Measurements from ENCODE around the gene NR6A1. TPM values are rescaled to one million over a fixed set of nuclear protein-coding genes. Genes with fewer than 3 reads are reported as not detected.

Gene NR6A1
- total and polyA plus RNA-seq, 5 donors = 0.57 to 1.9 (median 0.91) TPM

GRCh38 chr9:124490004-124490403, 281.1 kb downstream of the NR6A1 start:
- 84% methylated on average over 2 of the region's 2 CpGs for WGBS
- Histone ChIP-seq H3K4me1 (ENCODE audit: control insufficient read depth, insufficient read depth, low read length) (no peaks in the 10 kb centered on the region), H3K4me3 (ENCODE audit: low read length) (no peak overlapping the region), H3K27me3 (ENCODE audit: control insufficient read depth, insufficient read depth) (no peaks in the 10 kb centered on the region), H3K27ac (ENCODE audit: low read length) (no peak overlapping the region), H3K9me3 (ENCODE audit: control insufficient read depth, low read length) (no peaks in the 10 kb centered on the region)
- ATAC-seq (no peak), DNase-seq (no peak)
- intact Hi-C loops (cut with DNase I) = no loop called here

DNA sequence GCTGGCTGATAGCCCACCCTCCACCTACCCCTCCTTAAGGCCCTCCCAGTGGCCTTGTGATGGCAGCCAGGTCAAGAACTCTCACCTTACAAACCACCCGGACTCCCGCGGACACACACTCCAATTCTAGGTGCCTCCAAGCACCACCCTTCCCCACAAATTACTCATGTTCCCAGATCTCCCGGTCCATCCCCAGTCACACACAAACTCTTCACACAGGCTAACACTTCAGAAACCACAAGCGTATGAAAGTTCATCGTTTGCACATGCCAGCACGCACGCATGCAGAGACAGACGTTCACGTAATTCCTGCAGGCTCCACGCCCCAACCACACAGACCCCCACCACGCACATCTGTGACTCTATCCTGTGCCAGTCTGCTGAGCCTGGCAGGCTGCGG, 281.9 kb downstream of the NR6A1 start:
- DNase-seq = no peak
- Histone ChIP-seq H3K4me1 (ENCODE audit: control insufficient read depth, insufficient read depth, low read length) (no peaks in the 10 kb centered on the region), H3K9me3 (ENCODE audit: control insufficient read depth, low read length) (no peaks in the 10 kb centered on the region), H3K27ac (ENCODE audit: low read length) (no peak overlapping the region), H3K4me3 (ENCODE audit: low read length) (no peak overlapping the region), H3K27me3 (ENCODE audit: control insufficient read depth, insufficient read depth) (no peaks in the 10 kb centered on the region)
- WGBS = 71% methylated on average over 13 of the region's 13 CpGs
- intact Hi-C loops (cut with DNase I) = no loop called here
- no peak for ATAC-seq

DNA sequence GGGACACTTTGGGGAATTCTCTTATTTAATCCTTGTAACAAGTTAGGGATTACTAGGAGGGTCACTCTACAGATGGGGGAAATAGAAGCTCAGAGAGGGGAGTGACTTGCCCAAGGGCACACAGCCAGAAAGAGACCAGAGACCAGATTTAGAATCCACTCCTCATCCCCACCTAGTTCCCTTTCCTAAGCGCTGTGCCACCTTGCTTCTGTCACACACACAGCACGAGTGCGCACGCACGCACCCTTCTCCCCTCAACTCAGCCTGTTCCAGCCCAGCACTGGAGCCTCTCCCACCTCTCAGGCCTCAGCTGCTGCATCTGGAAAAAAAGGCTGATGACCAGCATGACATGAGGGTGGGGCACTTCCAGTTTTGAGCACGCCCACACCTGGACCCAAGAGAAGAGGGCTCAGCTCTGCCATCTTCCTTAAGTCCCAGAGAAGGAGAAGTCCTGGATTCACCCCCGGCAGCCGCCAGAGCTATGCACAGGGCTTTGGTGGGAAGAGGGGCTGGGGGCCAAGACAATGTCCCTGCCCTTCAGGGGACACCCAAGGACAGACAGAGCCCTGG, 282.4 kb downstream of the NR6A1 start:
- no peak overlapping the region for H3K27ac ChIP-seq (ENCODE audit: low read length)
- no peaks in the 10 kb centered on the region for H3K9me3 ChIP-seq (ENCODE audit: control insufficient read depth, low read length)
- intact Hi-C loops (cut with DNase I) = no loop called here
- no peaks in the 10 kb centered on the region for H3K27me3 ChIP-seq (ENCODE audit: control insufficient read depth, insufficient read depth)
- WGBS = 88% methylated on average over 8 of the region's 8 CpGs
- ATAC-seq (no peak), DNase-seq (no peak)
- H3K4me3 ChIP-seq (ENCODE audit: low read length) = no peak overlapping the region
- no peaks in the 10 kb centered on the region for H3K4me1 ChIP-seq (ENCODE audit: control insufficient read depth, insufficient read depth, low read length)

DNA sequence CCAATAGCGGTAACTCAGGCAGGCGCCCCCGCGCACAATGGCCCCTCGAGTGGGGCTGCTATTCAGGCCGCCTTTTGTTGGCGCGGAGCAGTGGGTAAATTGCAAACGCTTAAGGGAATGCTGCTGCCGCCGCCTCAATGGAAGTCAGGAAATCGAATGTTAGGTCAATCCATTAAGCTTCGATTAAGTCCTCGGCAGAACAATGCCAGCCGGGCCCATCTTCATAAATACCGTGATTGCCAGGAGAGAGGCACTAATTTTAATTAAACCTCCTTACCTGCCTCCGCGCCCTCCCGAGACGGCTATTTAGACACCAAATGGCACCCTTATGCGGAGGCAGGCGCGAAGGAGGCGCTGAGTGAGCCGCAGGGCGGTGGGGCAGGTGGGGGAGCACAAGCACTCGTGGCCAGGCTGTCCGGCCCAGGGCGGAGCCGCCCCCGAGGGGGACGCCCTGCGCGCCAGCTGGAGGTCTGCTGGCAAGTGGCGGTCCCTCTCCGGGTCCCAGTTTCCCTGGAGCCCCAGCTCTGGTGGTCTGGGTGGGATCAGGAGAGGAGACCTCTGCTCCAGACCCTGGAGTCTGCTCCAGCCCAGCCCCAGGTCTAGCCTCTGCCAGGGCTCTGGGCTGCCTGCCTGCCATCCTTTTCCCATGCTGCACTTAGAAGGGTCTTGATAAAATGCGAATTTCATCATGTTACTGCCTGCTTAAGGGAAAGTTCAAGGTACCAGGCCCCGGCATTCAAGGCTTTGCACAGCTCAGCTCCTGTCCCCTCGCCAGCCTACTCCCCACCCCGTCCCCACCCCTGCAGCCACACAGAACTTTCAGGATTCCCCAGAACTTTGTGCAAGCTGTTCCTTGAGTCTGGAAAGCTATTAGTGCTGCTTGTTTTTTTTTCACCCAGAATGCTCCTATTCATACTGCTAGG, 283.6 kb downstream of the NR6A1 start:
- ATAC-seq (no peak), DNase-seq (peak in 1 of 3 donors; percentile 47)
- no peaks in the 10 kb centered on the region for H3K9me3 ChIP-seq (ENCODE audit: control insufficient read depth, low read length)
- 27% methylated on average over 40 of the region's 40 CpGs for WGBS
- no peaks in the 10 kb centered on the region for H3K27me3 ChIP-seq (ENCODE audit: control insufficient read depth, insufficient read depth)
- no peak overlapping the region for H3K4me3 ChIP-seq (ENCODE audit: low read length)
- intact Hi-C loops (cut with DNase I) = no loop called here
- H3K4me1 ChIP-seq (ENCODE audit: control insufficient read depth, insufficient read depth, low read length) = no peaks in the 10 kb centered on the region
- H3K27ac ChIP-seq (ENCODE audit: low read length) = no peak overlapping the region

- H3K9me3 ChIP-seq (ENCODE audit: control insufficient read depth, low read length) = no peaks in the 10 kb centered on the region
- intact Hi-C loops (cut with DNase I) = no loop called here
- H3K4me3 ChIP-seq (ENCODE audit: low read length) = no peak overlapping the region
- DNase-seq (peak in 1 of 3 donors; percentile 6), ATAC-seq (no peak)
- 41% methylated on average over 17 of the region's 17 CpGs for WGBS
- H3K27me3 ChIP-seq (ENCODE audit: control insufficient read depth, insufficient read depth) = no peaks in the 10 kb centered on the region
- no peak overlapping the region for H3K27ac ChIP-seq (ENCODE audit: low read length)
- no peaks in the 10 kb centered on the region for H3K4me1 ChIP-seq (ENCODE audit: control insufficient read depth, insufficient read depth, low read length)
Observed at GRCh38 chr9:124486778-124487259, 284.3 kb downstream of the NR6A1 start.

GRCh38 chr9:124485936-124486335, 285.2 kb downstream of the NR6A1 start:
- DNase-seq (peak in 2 of 3 donors; percentile 12 to 31), ATAC-seq (no peak)
- Histone ChIP-seq H3K9me3 (ENCODE audit: control insufficient read depth, low read length) (no peaks in the 10 kb centered on the region), H3K27ac (ENCODE audit: low read length) (no peak overlapping the region), H3K27me3 (ENCODE audit: control insufficient read depth, insufficient read depth) (no peaks in the 10 kb centered on the region), H3K4me3 (ENCODE audit: low read length) (no peak overlapping the region), H3K4me1 (ENCODE audit: control insufficient read depth, insufficient read depth, low read length) (no peaks in the 10 kb centered on the region)
- intact Hi-C loops (cut with DNase I) = no loop called here
- 56% methylated on average over 15 of the region's 15 CpGs for WGBS

DNA sequence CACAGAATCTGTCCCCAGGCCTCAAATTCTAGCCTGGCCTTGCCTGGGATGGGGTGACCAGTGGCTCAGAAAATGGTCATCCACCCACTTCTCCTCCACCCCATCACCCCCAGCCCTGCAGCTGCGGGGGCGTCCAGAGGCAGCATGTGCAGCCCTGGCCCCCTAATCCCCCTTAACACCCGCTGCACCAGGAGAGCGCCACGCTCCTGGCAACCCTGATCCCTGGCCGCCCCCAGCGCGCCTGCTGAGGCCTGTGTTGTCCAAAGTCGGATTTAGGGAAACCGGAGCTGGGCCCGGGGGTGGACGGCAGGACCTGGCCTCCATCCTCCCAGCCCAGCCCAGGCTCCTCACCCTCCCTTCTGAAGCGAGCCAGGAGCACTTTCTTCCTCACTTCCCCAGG, 285.9 kb downstream of the NR6A1 start:
- intact Hi-C loops (cut with DNase I) = no loop called here
- no peaks in the 10 kb centered on the region for H3K4me1 ChIP-seq (ENCODE audit: control insufficient read depth, insufficient read depth, low read length)
- ATAC-seq = no peak
- H3K4me3 ChIP-seq (ENCODE audit: low read length) = no peak overlapping the region
- DNase-seq = peak in 2 of 3 donors; percentile 38 to 47
- 73% methylated on average over 13 of the region's 13 CpGs for WGBS
- H3K9me3 ChIP-seq (ENCODE audit: control insufficient read depth, low read length) = no peaks in the 10 kb centered on the region
- H3K27ac ChIP-seq (ENCODE audit: low read length) = no peak overlapping the region
- no peaks in the 10 kb centered on the region for H3K27me3 ChIP-seq (ENCODE audit: control insufficient read depth, insufficient read depth)

DNA sequence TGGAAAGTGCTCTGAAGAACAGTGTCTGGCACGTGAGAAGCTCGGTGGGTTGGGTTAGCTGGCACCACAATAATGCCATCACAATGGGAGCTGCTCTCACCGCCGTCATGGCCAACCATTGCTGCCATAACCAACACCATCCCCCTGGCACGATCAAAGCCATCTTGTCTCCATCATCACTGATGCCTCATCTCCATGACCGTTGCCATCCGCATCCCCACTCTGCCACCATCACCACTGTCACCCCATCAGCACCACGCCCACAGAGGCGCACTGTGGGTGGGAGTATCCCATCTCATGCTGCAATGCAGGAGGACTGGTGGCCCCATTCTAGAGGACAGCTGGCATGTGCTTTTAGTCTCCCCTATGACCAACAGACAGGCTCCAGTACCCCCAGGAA, 287.6 kb downstream of the NR6A1 start:
- intact Hi-C loops (cut with DNase I) = no loop called here
- no peak overlapping the region for H3K27ac ChIP-seq (ENCODE audit: low read length)
- DNase-seq (peak in 1 of 3 donors; percentile 13), ATAC-seq (no peak)
- no peaks in the 10 kb centered on the region for H3K27me3 ChIP-seq (ENCODE audit: control insufficient read depth, insufficient read depth)
- H3K9me3 ChIP-seq (ENCODE audit: control insufficient read depth, low read length) = no peaks in the 10 kb centered on the region
- WGBS = 93% methylated on average over 9 of the region's 9 CpGs
- H3K4me3 ChIP-seq (ENCODE audit: low read length) = no peak overlapping the region
- no peaks in the 10 kb centered on the region for H3K4me1 ChIP-seq (ENCODE audit: control insufficient read depth, insufficient read depth, low read length)

DNA sequence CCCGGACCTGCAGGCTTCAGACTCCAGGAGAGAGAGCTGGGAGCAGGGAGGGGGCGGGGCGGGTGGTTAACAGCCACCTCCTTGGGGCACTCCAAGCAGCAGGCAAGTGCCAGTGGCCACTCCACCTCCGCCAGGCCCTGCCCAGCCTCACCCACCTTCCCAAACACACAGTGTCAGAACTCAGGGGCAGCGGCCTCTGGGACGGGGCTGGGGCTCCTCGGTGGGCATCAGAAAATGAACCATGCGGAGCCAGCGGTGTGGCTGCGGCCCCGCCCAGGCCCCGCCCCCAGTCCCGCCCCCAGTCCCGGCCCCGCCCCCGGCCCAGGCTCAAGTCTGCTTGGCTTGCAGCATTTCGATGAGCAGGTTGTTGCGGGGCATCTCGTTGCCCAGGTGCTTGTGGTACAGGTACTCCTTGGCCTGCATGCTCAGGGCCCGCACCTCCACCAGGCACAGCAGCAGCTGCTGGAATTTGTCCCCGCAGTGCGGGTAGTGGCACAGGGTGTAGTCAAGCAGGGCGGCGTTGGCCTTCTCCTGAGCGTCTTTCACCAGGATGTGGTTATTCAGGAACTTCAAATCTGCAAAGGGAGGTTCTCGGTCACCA, 288.6 kb downstream of the NR6A1 start:
- intact Hi-C loops (cut with DNase I) = no loop called here
- no peak for ATAC-seq
- 33% methylated on average over 26 of the region's 26 CpGs for WGBS

GRCh38 chr9:124481115-124481514, 290.0 kb downstream of the NR6A1 start:
- ATAC-seq (no peak), DNase-seq (peak in 1 of 3 donors; percentile 39)
- Histone ChIP-seq H3K27me3 (ENCODE audit: control insufficient read depth, insufficient read depth) (no peaks in the 10 kb centered on the region), H3K27ac (ENCODE audit: low read length) (no peak overlapping the region), H3K4me3 (ENCODE audit: low read length) (no peak overlapping the region), H3K4me1 (ENCODE audit: control insufficient read depth, insufficient read depth, low read length) (no peaks in the 10 kb centered on the region), H3K9me3 (ENCODE audit: control insufficient read depth, low read length) (no peaks in the 10 kb centered on the region)
- WGBS = 65% methylated on average over 17 of the region's 17 CpGs
- intact Hi-C loops (cut with DNase I) = no loop called here

More for the DNA sequence above, 288.6 kb downstream of the NR6A1 start:
- Histone ChIP-seq H3K27ac (ENCODE audit: low read length) (no peak overlapping the region), H3K27me3 (ENCODE audit: control insufficient read depth, insufficient read depth) (no peaks in the 10 kb centered on the region), H3K4me1 (ENCODE audit: control insufficient read depth, insufficient read depth, low read length) (no peaks in the 10 kb centered on the region), H3K9me3 (ENCODE audit: control insufficient read depth, low read length) (no peaks in the 10 kb centered on the region), H3K4me3 (ENCODE audit: low read length) (no peak overlapping the region)
- DNase-seq = peak in 1 of 3 donors; percentile 44

GRCh38 chr9:124480621-124480981, 290.5 kb downstream of the NR6A1 start:
- ATAC-seq (no peak), DNase-seq (peak in 1 of 3 donors; percentile 38)
- no peak overlapping the region for H3K27ac ChIP-seq (ENCODE audit: low read length)
- no peaks in the 10 kb centered on the region for H3K27me3 ChIP-seq (ENCODE audit: control insufficient read depth, insufficient read depth)
- intact Hi-C loops (cut with DNase I) = no loop called here
- H3K9me3 ChIP-seq (ENCODE audit: control insufficient read depth, low read length) = no peaks in the 10 kb centered on the region
- H3K4me3 ChIP-seq (ENCODE audit: low read length) = no peak overlapping the region
- H3K4me1 ChIP-seq (ENCODE audit: control insufficient read depth, insufficient read depth, low read length) = no peaks in the 10 kb centered on the region
- WGBS = 18% methylated on average over 7 of the region's 7 CpGs

Measured in right cardiac atrium (tissue), 5 donors.